Activated CD8-positive, alpha-beta T cell treated with anti-CD3 and anti-CD28 coated beads, Interleukin-2, amount 10 ng/mL, durations not matched to agents 7 days and 5 days (primary cell): ENCODE measurements around the gene GPC5. TPM values are rescaled to one million over a fixed set of nuclear protein-coding genes. Genes with fewer than 3 reads are reported as not detected.
A peak's percentile ranks its signal among the peaks of the same experiment; 100 is the strongest.
"Not testable (repeated sequence)": the region's sequence is repeated elsewhere in the genome, so short reads cannot be mapped to it uniquely, and the experiment has no call there.

Experiments used
- ATAC-seq: fragments of 150-1000 bp; cut with Tn5 transposase; one replicate; pipeline ENCODE4 v1.10.0; 2021; ENCODE audit warnings: moderate library complexity
- CTCF ChIA-PET: fragments of 350-600 bp; sonication (Branson Sonifier 250); formaldehyde crosslinking; loops from one replicate; lab custom pipeline; 2021; ENCODE audit warnings: antibody characterized with exemption; lab: Charles Lee
- POLR2A ChIA-PET: fragments of 350-600 bp; sonication (Branson Sonifier 250); formaldehyde crosslinking; loops from one replicate; lab custom pipeline; 2021; ENCODE audit warnings: antibody characterized with exemption; lab: Charles Lee
- DNase-seq: peaks from one replicate; pipeline ENCODE4 v3.0.0-alpha.2; 2020
- H3K27ac Mint-ChIP-seq: one replicate; pipeline ENCODE4 v1.8.0; 2021; ENCODE audit warnings: mild to moderate bottlenecking, mixed read lengths
- H3K27me3 Mint-ChIP-seq: one replicate; pipeline ENCODE4 v1.8.0; 2021; ENCODE audit warnings: low read depth, mixed read lengths
- H3K36me3 Mint-ChIP-seq: one replicate; pipeline ENCODE4 v1.8.0; 2021; ENCODE audit warnings: low read depth, mixed read lengths
- H3K4me1 Mint-ChIP-seq: one replicate; pipeline ENCODE4 v1.8.0; 2021; ENCODE audit warnings: low read depth, mixed read lengths
- H3K4me3 Mint-ChIP-seq: one replicate; pipeline ENCODE4 v1.8.0; 2021; ENCODE audit warnings: mild to moderate bottlenecking, mixed read lengths
- H3K9me3 Mint-ChIP-seq: one replicate; pipeline ENCODE4 v1.8.0; 2022; ENCODE audit warnings: mixed read lengths; ENCODE audit not compliant: insufficient read depth
- total RNA-seq, 2 experiments: library from RNA; stranded (reverse); gene quantifications; one replicate each; pipeline ENCODE4 v1.2.3, GENCODE V29; 2021

Gene GPC5
- total RNA-seq: not detected

GRCh38 chr13:91398413-91399188 lies at the start of gene GPC5:
GPC5 (plus strand) TSS chr13:91398621.
- ChIA-PET CTCF (no interaction called here), POLR2A (interaction anchor here (1.0 kb wide), 1 partner anchor 52 kb away, joined by 3 read pairs; no protein-coding TSS in a partner anchor)
- Mint-ChIP-seq H3K27me3 (peaks cover 67% of the 10 kb centered on the region), H3K27ac (no peak within 1 kb of the TSS), H3K4me1 (peaks cover 13% of the 10 kb centered on the region), H3K36me3 (no peaks in the 10 kb centered on the region), H3K9me3 (no peaks in the 10 kb centered on the region), H3K4me3 (peak within 1 kb of the TSS; percentile 52)
- DNase-seq (peak; percentile 84), ATAC-seq (peak; percentile 99)

- ChIA-PET CTCF (interaction anchor here (1.0 to 1.2 kb wide), 2 partner anchors 35 to 41 kb away, joined by 3 to 7 read pairs; no protein-coding TSS in a partner anchor), POLR2A (no interaction called here)
- Mint-ChIP-seq H3K27ac (peak overlapping the region; percentile 89), H3K9me3 (no peaks in the 10 kb centered on the region), H3K4me3 (peak overlapping the region; percentile 98), H3K27me3 (no peaks in the 10 kb centered on the region), H3K4me1 (peaks cover 58% of the 10 kb centered on the region), H3K36me3 (peaks cover 43% of the 10 kb centered on the region)
- ATAC-seq: peak; percentile 58
- peak; percentile 93 for DNase-seq
Measured at GRCh38 chr13:91348906-91349435, 49.5 kb upstream of the GPC5 start.

GRCh38 chr13:91349992-91350911 lies 48.2 kb upstream of the GPC5 start:
- Mint-ChIP-seq H3K27me3 (no peaks in the 10 kb centered on the region), H3K27ac (no peak overlapping the region), H3K9me3 (no peaks in the 10 kb centered on the region), H3K4me3 (peak overlapping the region; percentile 98), H3K36me3 (peaks cover 56% of the 10 kb centered on the region), H3K4me1 (peaks cover 58% of the 10 kb centered on the region)
- CTCF ChIA-PET: interaction anchor here (1.2 kb wide), 1 partner anchor 36 kb away, joined by 7 read pairs; no protein-coding TSS in a partner anchor
- no peak for DNase-seq
- ATAC-seq: no peak
- POLR2A ChIA-PET: no interaction called here

- H3K4me3 Mint-ChIP-seq: peak overlapping the region; percentile 98
- ChIA-PET POLR2A (no interaction called here), CTCF (interaction anchor here (1.1 to 1.6 kb wide), 2 partner anchors 19 to 38 kb away, joined by 3 read pairs; no protein-coding TSS in a partner anchor)
- no peak for DNase-seq
- peaks cover 64% of the 10 kb centered on the region for H3K36me3 Mint-ChIP-seq
- H3K27ac Mint-ChIP-seq: no peak overlapping the region
- H3K9me3 Mint-ChIP-seq: no peaks in the 10 kb centered on the region
- ATAC-seq: no peak
- no peaks in the 10 kb centered on the region for H3K27me3 Mint-ChIP-seq
- H3K4me1 Mint-ChIP-seq: peaks cover 52% of the 10 kb centered on the region
Measured at GRCh38 chr13:91351123-91351522, 47.3 kb upstream of the GPC5 start.

GRCh38 chr13:91351980-91352379 lies 46.4 kb upstream of the GPC5 start:
- ATAC-seq: no peak
- DNase-seq: no peak
- peaks cover 45% of the 10 kb centered on the region for H3K4me1 Mint-ChIP-seq
- ChIA-PET CTCF (interaction anchor here (1.1 to 1.6 kb wide), 2 partner anchors 18 to 39 kb away, joined by 3 read pairs; no protein-coding TSS in a partner anchor), POLR2A (no interaction called here)
- peaks cover 73% of the 10 kb centered on the region for H3K36me3 Mint-ChIP-seq
- H3K4me3 Mint-ChIP-seq: no peak overlapping the region
- H3K27me3 Mint-ChIP-seq: no peaks in the 10 kb centered on the region
- H3K27ac Mint-ChIP-seq: no peak overlapping the region
- no peaks in the 10 kb centered on the region for H3K9me3 Mint-ChIP-seq

GRCh38 chr13:91352891-91353290 lies 45.5 kb upstream of the GPC5 start:
- DNase-seq, H3K27ac Mint-ChIP-seq, H3K4me3 Mint-ChIP-seq, ATAC-seq, POLR2A ChIA-PET, H3K9me3 Mint-ChIP-seq, H3K27me3 Mint-ChIP-seq: not testable (repeated sequence)
- peaks cover 43% of the 10 kb centered on the region for H3K4me1 Mint-ChIP-seq
- H3K36me3 Mint-ChIP-seq: peaks cover 79% of the 10 kb centered on the region
- CTCF ChIA-PET: interaction anchor here (1.6 kb wide), 1 partner anchor 17 kb away, joined by 3 read pairs; no protein-coding TSS in a partner anchor

- H3K27ac Mint-ChIP-seq: no peak overlapping the region
- DNase-seq (no peak), ATAC-seq (no peak)
- H3K4me1 Mint-ChIP-seq: peaks cover 43% of the 10 kb centered on the region
- H3K9me3 Mint-ChIP-seq: no peaks in the 10 kb centered on the region
- H3K36me3 Mint-ChIP-seq: peaks cover 83% of the 10 kb centered on the region
- H3K27me3 Mint-ChIP-seq: no peaks in the 10 kb centered on the region
- POLR2A ChIA-PET: no interaction called here
- no peak overlapping the region for H3K4me3 Mint-ChIP-seq
- CTCF ChIA-PET: no interaction called here
Measured at GRCh38 chr13:91353494-91353893, 44.9 kb upstream of the GPC5 start.

- Mint-ChIP-seq H3K4me1 (peaks cover 32% of the 10 kb centered on the region), H3K27me3 (no peaks in the 10 kb centered on the region), H3K27ac (no peak overlapping the region), H3K9me3 (no peaks in the 10 kb centered on the region), H3K4me3 (no peak overlapping the region), H3K36me3 (peaks cover 69% of the 10 kb centered on the region)
- DNase-seq (no peak), ATAC-seq (no peak)
- CTCF ChIA-PET: no interaction called here
- POLR2A ChIA-PET: no interaction called here
Measured at GRCh38 chr13:91355099-91355825, 43.2 kb upstream of the GPC5 start.

GRCh38 chr13:91355826-91356710 lies 42.4 kb upstream of the GPC5 start:
- no peak overlapping the region for H3K27ac Mint-ChIP-seq
- CTCF ChIA-PET: no interaction called here
- no peak for DNase-seq

GRCh38 chr13:91356919-91357612 lies 41.4 kb upstream of the GPC5 start:
- no peak for ATAC-seq
- no peak overlapping the region for H3K27ac Mint-ChIP-seq
- ChIA-PET CTCF (no interaction called here), POLR2A (no interaction called here)
- H3K9me3 Mint-ChIP-seq: no peaks in the 10 kb centered on the region
- H3K27me3 Mint-ChIP-seq: no peaks in the 10 kb centered on the region
- peaks cover 53% of the 10 kb centered on the region for H3K36me3 Mint-ChIP-seq
- no peak for DNase-seq
- peaks cover 14% of the 10 kb centered on the region for H3K4me1 Mint-ChIP-seq
- no peak overlapping the region for H3K4me3 Mint-ChIP-seq

More at GRCh38 chr13:91355826-91356710, 42.4 kb upstream of the GPC5 start:
- H3K4me3 Mint-ChIP-seq: no peak overlapping the region
- no peak for ATAC-seq
- POLR2A ChIA-PET: no interaction called here
- H3K9me3 Mint-ChIP-seq: no peaks in the 10 kb centered on the region
- H3K27me3 Mint-ChIP-seq: no peaks in the 10 kb centered on the region
- H3K36me3 Mint-ChIP-seq: peaks cover 61% of the 10 kb centered on the region
- H3K4me1 Mint-ChIP-seq: peaks cover 24% of the 10 kb centered on the region
